Peyer's patch (tissue), 4 donors: ENCODE results near the gene ELF4.

ENCODE experiments used
- CTCF ChIP-seq, 6 experiments: fragments of 450-650 bp in 4 of 6; fragments of 200-600 bp in 2 of 6; sonication (generic) in 1 of 6; IDR thresholded peaks; one replicate each; pipeline ENCODE4 v1.5.1; 2017 to 2019; ENCODE audit warnings: antibody characterized with exemption in 6 of 6, mild to moderate bottlenecking in 3 of 6, moderate library complexity in 1 of 6
- POLR2A ChIP-seq, 2 donors: fragments of 450-650 bp; IDR thresholded peaks; one replicate each; pipeline ENCODE4 v1.5.1; 2017; ENCODE audit warnings: antibody characterized with exemption in 2 of 2, mild to moderate bottlenecking in 2 of 2, moderate library complexity in 2 of 2

- TF ChIP-seq CTCF (IDR thresholded peaks at IDR 0.05), result no peak
- no peak for TF ChIP-seq POLR2A (IDR thresholded peaks at IDR 0.05)
Measured at GRCh38 chrX:130158311-130158710, 48.0 kb upstream of the ELF4 start.
